ENCODE data around the gene TMOD1. TPM values are rescaled to one million over a fixed set of nuclear protein-coding genes. Genes with fewer than 3 reads are reported as not detected.

Gene TMOD1
- polyA plus RNA-seq, 1 experiment, result 0.10 TPM

DNA sequence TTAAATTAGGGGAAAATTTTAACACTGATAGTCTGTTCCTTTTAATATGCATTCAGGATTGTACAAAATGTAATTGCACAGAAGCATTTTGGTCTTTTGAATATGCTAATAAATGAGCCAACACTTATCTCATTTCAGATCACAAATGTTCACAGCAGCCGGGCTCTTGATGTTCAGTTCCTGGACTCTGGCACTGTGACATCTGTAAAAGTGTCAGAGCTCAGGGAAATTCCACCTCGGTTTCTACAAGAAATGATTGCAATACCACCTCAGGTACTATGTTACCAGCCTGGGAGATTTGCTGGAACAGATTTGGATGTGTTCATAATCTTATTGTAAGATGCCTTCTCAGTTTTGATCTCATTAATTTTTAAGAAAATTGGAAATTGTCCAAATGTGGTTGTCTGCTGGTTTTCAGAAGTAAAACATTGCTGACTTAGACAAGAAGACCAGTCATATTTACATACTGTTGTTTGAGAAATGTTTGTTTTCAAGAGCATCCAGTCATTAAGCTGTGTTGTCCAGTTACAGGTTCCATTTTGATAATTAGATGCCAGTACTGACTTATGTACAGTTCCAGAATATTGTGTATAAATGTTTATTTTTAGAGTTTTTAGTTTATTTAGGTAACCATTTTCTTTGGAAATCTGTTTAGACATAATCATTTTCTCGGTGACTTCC, 23.0 kb upstream of the TMOD1 start:
- CTCF ChIA-PET, result interaction anchor here (0.7 to 3.5 kb wide), 4 partner anchors 9 to 120 kb away, joined by 3 to 30 read pairs (median 4); no protein-coding TSS in a partner anchor
- POLR2A ChIA-PET, result no interaction called here
- H3K27ac ChIP-seq (ENCODE audit: low read depth, low read length), result no peak overlapping the region
- DNase-seq (ENCODE audit: low read depth, low spot score), result no peak
- H3K9me3 ChIP-seq (ENCODE audit: control insufficient read depth, insufficient read depth, low read length), result no peaks in the 10 kb centered on the region
- H3K4me3 ChIP-seq (ENCODE audit: low read depth, low read length), result no peak overlapping the region
- no peaks in the 10 kb centered on the region for H3K27me3 ChIP-seq (ENCODE audit: control insufficient read depth, insufficient read depth, low read length)
- TF ChIP-seq, protein P1, sequence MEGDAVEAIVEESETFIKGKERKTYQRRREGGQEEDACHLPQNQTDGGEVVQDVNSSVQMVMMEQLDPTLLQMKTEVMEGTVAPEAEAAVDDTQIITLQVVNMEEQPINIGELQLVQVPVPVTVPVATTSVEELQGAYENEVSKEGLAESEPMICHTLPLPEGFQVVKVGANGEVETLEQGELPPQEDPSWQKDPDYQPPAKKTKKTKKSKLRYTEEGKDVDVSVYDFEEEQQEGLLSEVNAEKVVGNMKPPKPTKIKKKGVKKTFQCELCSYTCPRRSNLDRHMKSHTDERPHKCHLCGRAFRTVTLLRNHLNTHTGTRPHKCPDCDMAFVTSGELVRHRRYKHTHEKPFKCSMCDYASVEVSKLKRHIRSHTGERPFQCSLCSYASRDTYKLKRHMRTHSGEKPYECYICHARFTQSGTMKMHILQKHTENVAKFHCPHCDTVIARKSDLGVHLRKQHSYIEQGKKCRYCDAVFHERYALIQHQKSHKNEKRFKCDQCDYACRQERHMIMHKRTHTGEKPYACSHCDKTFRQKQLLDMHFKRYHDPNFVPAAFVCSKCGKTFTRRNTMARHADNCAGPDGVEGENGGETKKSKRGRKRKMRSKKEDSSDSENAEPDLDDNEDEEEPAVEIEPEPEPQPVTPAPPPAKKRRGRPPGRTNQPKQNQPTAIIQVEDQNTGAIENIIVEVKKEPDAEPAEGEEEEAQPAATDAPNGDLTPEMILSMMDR (IDR thresholded peaks at IDR 0.05; ENCODE audit: low read depth, low read length), result no peak

DNA sequence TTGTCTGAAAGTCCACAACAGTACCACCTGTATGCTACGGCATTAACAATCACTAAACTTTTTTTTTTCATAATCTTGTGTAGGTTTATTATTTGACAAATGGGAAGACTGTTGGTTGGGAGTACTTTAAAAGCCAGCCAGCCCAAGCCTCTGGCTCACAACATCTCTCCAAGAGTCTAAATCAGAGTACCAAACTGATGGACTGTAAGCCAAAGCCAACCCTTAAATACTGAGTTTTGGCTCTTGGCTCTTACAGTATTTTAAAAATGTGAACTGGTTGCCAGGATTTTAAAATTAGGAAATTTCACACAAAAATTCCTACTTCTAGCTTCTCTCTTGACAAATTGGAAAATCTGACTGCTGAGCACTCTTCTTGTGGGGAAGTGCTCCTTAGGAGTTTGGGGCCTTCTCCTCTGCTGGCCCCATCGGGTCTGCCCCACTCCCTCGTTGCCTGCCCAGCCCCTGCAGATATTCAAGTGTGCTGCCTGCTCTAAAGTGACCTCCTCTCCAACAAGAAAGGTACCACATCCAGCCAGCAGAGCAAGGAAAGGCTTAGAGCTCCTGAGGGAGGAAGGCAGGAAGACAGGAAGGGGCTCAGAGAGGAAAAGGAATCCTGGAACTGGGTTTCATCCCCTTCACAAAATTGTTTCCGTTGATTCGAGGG, 21.8 kb upstream of the TMOD1 start:
- no peaks in the 10 kb centered on the region for H3K27me3 ChIP-seq (ENCODE audit: control insufficient read depth, insufficient read depth, low read length)
- H3K27ac ChIP-seq (ENCODE audit: low read depth, low read length), result no peak overlapping the region
- POLR2A ChIA-PET, result interaction anchor here (0.6 to 0.7 kb wide), 2 partner anchors 20 to 26 kb away, joined by 3 read pairs; no protein-coding TSS in a partner anchor
- TF ChIP-seq, protein P1 (IDR thresholded peaks at IDR 0.05; ENCODE audit: low read depth, low read length), result no peak
- no peak for DNase-seq (ENCODE audit: low read depth, low spot score)
- CTCF ChIA-PET, result interaction anchor here (1.0 to 3.5 kb wide), 6 partner anchors 10 to 623 kb away, joined by 3 to 30 read pairs (median 4); no protein-coding TSS in a partner anchor
- H3K9me3 ChIP-seq (ENCODE audit: control insufficient read depth, insufficient read depth, low read length), result no peaks in the 10 kb centered on the region
- no peak overlapping the region for H3K4me3 ChIP-seq (ENCODE audit: low read depth, low read length)

DNA sequence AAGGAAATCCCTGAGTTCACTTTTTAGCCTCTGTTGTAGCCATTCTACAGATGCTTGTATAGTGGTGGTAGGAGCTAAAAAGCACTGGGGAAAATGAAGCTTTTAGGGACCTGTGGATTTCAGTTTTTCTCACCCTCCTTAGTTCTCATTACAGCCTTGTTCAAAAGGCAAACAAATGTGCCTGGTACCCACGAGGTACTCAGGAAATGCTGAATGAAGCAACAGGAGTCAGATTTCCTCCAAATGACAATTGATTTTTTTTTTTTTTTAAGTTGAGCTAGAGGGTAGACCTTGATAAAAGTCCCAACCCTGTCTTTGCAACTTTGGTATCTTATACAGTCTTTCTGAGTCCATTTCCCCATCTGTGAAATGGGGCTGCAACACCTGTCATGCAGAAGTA, 21.3 kb upstream of the TMOD1 start:
- ChIA-PET POLR2A (interaction anchor here (0.7 kb wide), 1 partner anchor 26 kb away, joined by 3 read pairs; no protein-coding TSS in a partner anchor), CTCF (interaction anchor here (1.0 to 3.5 kb wide), 5 partner anchors 11 to 623 kb away, joined by 3 to 30 read pairs (median 13); no protein-coding TSS in a partner anchor)
- no peaks in the 10 kb centered on the region for H3K27me3 ChIP-seq (ENCODE audit: control insufficient read depth, insufficient read depth, low read length)
- no peak for DNase-seq (ENCODE audit: low read depth, low spot score)
- no peak overlapping the region for H3K4me3 ChIP-seq (ENCODE audit: low read depth, low read length)
- TF ChIP-seq, protein P1 (IDR thresholded peaks at IDR 0.05; ENCODE audit: low read depth, low read length), result no peak
- no peaks in the 10 kb centered on the region for H3K9me3 ChIP-seq (ENCODE audit: control insufficient read depth, insufficient read depth, low read length)
- no peak overlapping the region for H3K27ac ChIP-seq (ENCODE audit: low read depth, low read length)

DNA sequence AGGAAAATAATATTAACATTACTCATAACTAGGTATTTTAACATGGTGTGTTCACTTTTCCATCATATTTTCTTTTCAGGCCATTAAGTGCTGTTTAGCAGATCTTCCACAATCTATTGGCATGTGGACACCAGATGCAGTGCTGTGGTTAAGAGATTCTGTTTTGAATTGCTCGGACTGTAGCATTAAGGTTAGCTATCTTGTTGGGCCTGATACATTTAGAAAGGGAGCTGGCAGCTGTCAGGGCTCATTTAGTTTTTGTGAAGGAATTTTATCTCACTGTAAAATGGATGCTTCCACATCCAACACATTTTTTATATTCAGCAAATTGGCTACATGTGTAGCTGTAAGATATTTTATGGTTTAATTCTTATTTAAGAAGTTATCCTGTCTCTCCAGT, 20.7 kb upstream of the TMOD1 start:
- H3K4me3 ChIP-seq (ENCODE audit: low read depth, low read length), result no peak overlapping the region
- TF ChIP-seq, protein P1 (IDR thresholded peaks at IDR 0.05; ENCODE audit: low read depth, low read length), result no peak
- no peaks in the 10 kb centered on the region for H3K9me3 ChIP-seq (ENCODE audit: control insufficient read depth, insufficient read depth, low read length)
- no peak overlapping the region for H3K27ac ChIP-seq (ENCODE audit: low read depth, low read length)
- POLR2A ChIA-PET, result no interaction called here
- no peak for DNase-seq (ENCODE audit: low read depth, low spot score)
- CTCF ChIA-PET, result interaction anchor here (1.0 to 3.5 kb wide), 4 partner anchors 11 to 134 kb away, joined by 4 to 30 read pairs (median 15); no protein-coding TSS in a partner anchor
- H3K27me3 ChIP-seq (ENCODE audit: control insufficient read depth, insufficient read depth, low read length), result no peaks in the 10 kb centered on the region

DNA sequence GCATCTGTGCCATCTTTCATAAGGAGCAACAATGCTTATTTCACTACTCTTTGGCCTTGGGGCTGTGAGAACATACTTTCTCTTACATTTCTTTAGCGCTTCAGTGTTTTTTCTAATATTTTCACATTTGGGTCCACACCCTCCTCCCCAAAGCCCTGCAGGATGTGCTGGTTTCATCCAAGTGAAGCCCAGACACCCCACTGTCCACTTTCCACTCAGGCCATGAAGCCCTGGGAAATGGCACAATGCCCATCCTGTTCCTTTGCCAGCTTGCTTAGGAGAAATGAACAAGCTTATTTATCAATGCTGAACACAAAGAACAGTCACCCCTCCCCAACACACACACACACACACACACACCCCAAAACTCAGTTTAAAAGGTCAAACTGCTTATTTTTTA, 17.3 kb upstream of the TMOD1 start:
- DNase-seq (ENCODE audit: low read depth, low spot score), result no peak
- Histone ChIP-seq H3K27ac (ENCODE audit: low read depth, low read length) (no peak overlapping the region), H3K27me3 (ENCODE audit: control insufficient read depth, insufficient read depth, low read length) (no peaks in the 10 kb centered on the region), H3K9me3 (ENCODE audit: control insufficient read depth, insufficient read depth, low read length) (no peaks in the 10 kb centered on the region), H3K4me3 (ENCODE audit: low read depth, low read length) (no peak overlapping the region)
- TF ChIP-seq, protein P1 (IDR thresholded peaks at IDR 0.05; ENCODE audit: low read depth, low read length), result no peak
- ChIA-PET POLR2A (no interaction called here), CTCF (interaction anchor here (0.6 to 3.8 kb wide), 6 partner anchors 13 to 131 kb away, joined by 3 to 29 read pairs (median 8); partner anchors contain the start of gene TDRD7)
